Measurements from ENCODE around the gene LYPD1.

DNA sequence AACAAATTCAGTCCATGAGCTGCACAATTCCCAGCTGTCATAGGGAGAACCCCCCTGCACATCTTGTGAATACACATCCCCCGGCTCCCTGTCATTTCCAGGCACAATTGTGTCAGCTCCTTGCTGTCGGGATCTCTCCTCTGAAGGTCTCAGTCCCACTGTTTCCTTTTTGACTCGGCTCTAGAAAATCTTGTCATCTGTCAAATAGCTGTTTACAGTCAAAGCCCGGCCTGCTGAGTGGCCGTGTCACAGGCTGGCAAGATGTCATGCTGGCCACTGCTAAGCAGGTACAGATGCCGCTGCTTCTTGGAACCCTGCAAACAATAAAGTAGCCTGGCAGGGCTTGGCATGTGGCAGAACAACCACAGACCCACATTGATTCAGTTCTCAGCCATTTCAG, 61.7 kb downstream of the LYPD1 start:
- TF ChIP-seq NCOA1 (IDR thresholded peaks at IDR 0.05; ENCODE audit: low read depth) (no peak), TBP (optimal IDR thresholded peaks at IDR 0.05; ENCODE audit: low read depth, low read length) (no peak), PTTG1 (tag; IDR thresholded peaks at IDR 0.05; ENCODE audit: low read depth) (no peak), BRD4 (IDR thresholded peaks at IDR 0.05) (no peak)
- TF ChIP-seq, protein P1, sequence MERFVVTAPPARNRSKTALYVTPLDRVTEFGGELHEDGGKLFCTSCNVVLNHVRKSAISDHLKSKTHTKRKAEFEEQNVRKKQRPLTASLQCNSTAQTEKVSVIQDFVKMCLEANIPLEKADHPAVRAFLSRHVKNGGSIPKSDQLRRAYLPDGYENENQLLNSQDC (CRISPR knock-in tag; IDR thresholded peaks at IDR 0.05) = no peak
